BLaER1 treated with 17β-estradiol and CSF1 and Interleukin-3, amounts not matched to agents 10 nM and 100 nM (cell line): ENCODE results near the gene WHRN.
A peak's percentile ranks its signal among the peaks of the same experiment; 100 is the strongest.

Experiments
- H3K27ac ChIP-seq, 11 experiments: shearing (Covaris generic); formaldehyde crosslinking; 2 replicates each; pipeline ENCODE4 v1.8.1; 2022
- H3K27me3 ChIP-seq, 11 experiments: shearing (Covaris generic); formaldehyde crosslinking; 2 replicates each; pipeline ENCODE4 v1.8.1; 2022
- H3K36me3 ChIP-seq, 11 experiments: shearing (Covaris generic); formaldehyde crosslinking; 2 replicates each; pipeline ENCODE4 v1.8.1; 2022
- H3K4me1 ChIP-seq, 10 experiments: shearing (Covaris generic); formaldehyde crosslinking; 2 replicates each; pipeline ENCODE4 v1.8.1; 2022
- H3K4me2 ChIP-seq, 11 experiments: shearing (Covaris generic); formaldehyde crosslinking; 2 replicates each; pipeline ENCODE4 v1.8.1; 2022
- H3K4me3 ChIP-seq, 10 experiments: shearing (Covaris generic); formaldehyde crosslinking; 2 replicates each; pipeline ENCODE4 v1.8.1; 2022
- H3K9ac ChIP-seq, 11 experiments: shearing (Covaris generic); formaldehyde crosslinking; 2 replicates each; pipeline ENCODE4 v1.8.1; 2022
- H3K9me3 ChIP-seq, 11 experiments: shearing (Covaris generic); formaldehyde crosslinking; replicated peaks in 1 of 11; 2 replicates each; pipeline ENCODE4 v1.8.1; 2022
- H4K20me1 ChIP-seq, 11 experiments: shearing (Covaris generic); formaldehyde crosslinking; 2 replicates each; pipeline ENCODE4 v1.8.1; 2022
- Cebpa-rat ChIP-seq, 11 experiments: shearing (Covaris generic); IDR thresholded peaks; 2 replicates each; pipeline ENCODE4 v1.8.1; 2022

Gene WHRN

GRCh38 chr9:114410910-114411309, 94.4 kb downstream of the WHRN start:
- Histone ChIP-seq H3K27ac (no peak overlapping the region), H3K4me1 (peaks cover 19 to 60% (median 34%) of the 10 kb centered on the region in 10 experiments), H3K4me3 (no peak overlapping the region)

GRCh38 chr9:114409842-114410241, 95.4 kb downstream of the WHRN start:
- H3K36me3 ChIP-seq, result no peaks in the 10 kb centered on the region
- H4K20me1 ChIP-seq, result no peaks in the 10 kb centered on the region
- no peak for TF ChIP-seq Cebpa-rat (IDR thresholded peaks at IDR 0.05)
- peak overlapping the region in 1 of 11 experiments; percentile 36; a peak in 1 of 22 replicates for H3K27ac ChIP-seq
- H3K4me2 ChIP-seq, result peak overlapping the region in 7 of 11 experiments; percentile 0 to 55 (median 47); a peak in 12 of 22 replicates
- peaks cover 19 to 49% (median 39%) of the 10 kb centered on the region in 10 experiments for H3K4me1 ChIP-seq
- no peaks in the 10 kb centered on the region for H3K27me3 ChIP-seq
- no peaks in the 10 kb centered on the region for H3K9me3 ChIP-seq
- H3K4me3 ChIP-seq, result no peak overlapping the region
- no peak overlapping the region for H3K9ac ChIP-seq

More at GRCh38 chr9:114410910-114411309, 94.4 kb downstream of the WHRN start:
- Histone ChIP-seq H3K4me2 (no peak overlapping the region), H3K9ac (no peak overlapping the region), H3K27me3 (no peaks in the 10 kb centered on the region), H3K36me3 (no peaks in the 10 kb centered on the region), H4K20me1 (no peaks in the 10 kb centered on the region), H3K9me3 (peaks cover 0 to 7% (median 0%) of the 10 kb centered on the region in 11 experiments; a peak in 7 of 22 replicates)
- TF ChIP-seq Cebpa-rat (IDR thresholded peaks at IDR 0.05), result no peak

DNA sequence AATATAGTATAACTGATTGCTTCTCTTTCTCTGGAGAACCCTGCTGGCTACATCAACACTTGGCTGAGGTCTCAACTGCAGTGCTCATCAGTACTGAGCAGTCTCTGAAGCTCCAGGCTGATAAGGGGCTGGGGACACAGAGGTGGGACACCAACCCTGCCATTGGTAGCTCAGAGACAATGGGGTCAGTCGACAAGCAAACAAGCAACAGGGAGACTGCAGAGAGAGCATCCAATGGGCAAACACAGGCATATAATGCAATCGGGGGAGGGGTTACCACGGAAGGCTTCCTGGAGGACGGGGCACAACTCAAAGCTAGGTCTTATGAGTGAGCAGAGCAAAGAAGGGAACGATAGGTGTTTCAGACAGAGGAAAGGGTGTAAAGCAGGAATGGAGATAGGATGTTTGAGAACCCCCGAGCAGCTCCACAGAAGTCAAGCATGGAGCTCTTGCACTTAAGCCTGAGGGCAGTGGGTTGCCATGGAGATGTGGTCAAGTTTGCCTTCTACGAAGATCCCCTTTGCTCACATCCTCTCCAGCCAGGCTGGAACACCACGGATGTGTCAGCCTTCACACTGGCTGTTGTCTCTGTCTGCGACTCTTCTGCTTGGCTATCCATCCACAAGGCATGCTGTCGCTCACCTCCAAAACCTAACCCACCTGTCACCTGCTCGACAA, 96.0 kb downstream of the WHRN start:
- Histone ChIP-seq H3K4me2 (peak overlapping the region in 7 of 11 experiments; percentile 0 to 55 (median 47); a peak in 12 of 22 replicates), H3K27me3 (no peaks in the 10 kb centered on the region), H3K9ac (no peak overlapping the region), H3K4me3 (no peak overlapping the region), H3K9me3 (no peaks in the 10 kb centered on the region), H3K4me1 (peaks cover 16 to 48% (median 35%) of the 10 kb centered on the region in 10 experiments), H3K36me3 (no peaks in the 10 kb centered on the region), H3K27ac (peak overlapping the region in 1 of 11 experiments; percentile 36; a peak in 1 of 22 replicates), H4K20me1 (no peaks in the 10 kb centered on the region)
- no peak for TF ChIP-seq Cebpa-rat (IDR thresholded peaks at IDR 0.05)

DNA sequence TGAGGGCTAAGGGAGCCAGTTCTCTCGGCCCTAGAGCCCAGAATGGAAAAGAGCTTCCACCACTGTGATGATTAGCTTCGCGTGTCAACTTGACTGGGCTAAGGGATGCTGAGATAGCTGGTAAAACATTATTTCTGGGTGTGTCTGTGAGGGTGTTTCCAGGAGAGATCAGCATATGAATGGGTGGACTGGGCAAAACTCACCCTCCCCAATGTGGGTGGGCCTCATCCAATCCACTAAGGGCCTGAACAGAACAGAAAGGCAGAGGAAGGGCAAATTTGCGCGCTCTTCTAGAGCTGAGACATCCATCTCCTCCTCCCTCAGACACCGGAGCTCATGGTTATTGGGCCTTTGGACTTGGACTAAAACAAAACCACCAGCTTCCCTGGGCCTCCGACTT, 96.6 kb downstream of the WHRN start:
- Histone ChIP-seq H3K4me2 (peak overlapping the region in 4 of 11 experiments; percentile 37 to 55 (median 53); a peak in 6 of 22 replicates), H3K36me3 (no peaks in the 10 kb centered on the region), H3K27ac (no peak overlapping the region; a peak in 1 of 22 replicates), H3K9me3 (no peaks in the 10 kb centered on the region), H3K4me3 (no peak overlapping the region), H4K20me1 (no peaks in the 10 kb centered on the region), H3K9ac (no peak overlapping the region), H3K4me1 (peaks cover 10 to 48% (median 31%) of the 10 kb centered on the region in 10 experiments), H3K27me3 (no peaks in the 10 kb centered on the region)
- no peak for TF ChIP-seq Cebpa-rat (IDR thresholded peaks at IDR 0.05)

- H3K4me1 ChIP-seq, result peaks cover 7 to 41% (median 24%) of the 10 kb centered on the region in 10 experiments; a peak in 18 of 20 replicates
- TF ChIP-seq Cebpa-rat (IDR thresholded peaks at IDR 0.05), result no peak
- H3K27ac ChIP-seq, result no peak overlapping the region
- H3K36me3 ChIP-seq, result no peaks in the 10 kb centered on the region
- H3K9me3 ChIP-seq, result no peaks in the 10 kb centered on the region
- H4K20me1 ChIP-seq, result no peaks in the 10 kb centered on the region
- H3K27me3 ChIP-seq, result no peaks in the 10 kb centered on the region
- H3K9ac ChIP-seq, result no peak overlapping the region
- H3K4me3 ChIP-seq, result no peak overlapping the region
- H3K4me2 ChIP-seq, result no peak overlapping the region
These were observed 97.4 kb downstream of the WHRN start for GRCh38 chr9:114407889-114408288.

- Histone ChIP-seq H3K9ac (peak overlapping the region in 2 of 11 experiments; percentile 2 to 37; a peak in 1 of 22 replicates), H3K4me1 (peaks cover 7 to 36% (median 25%) of the 10 kb centered on the region in 10 experiments; a peak in 18 of 20 replicates), H3K4me2 (peak overlapping the region in 7 of 11 experiments; percentile 2 to 35 (median 18); a peak in 7 of 22 replicates), H3K4me3 (no peak overlapping the region), H3K36me3 (no peaks in the 10 kb centered on the region), H3K27me3 (no peaks in the 10 kb centered on the region), H3K27ac (peak overlapping the region in 3 of 11 experiments; percentile 15 to 23 (median 23); a peak in 2 of 22 replicates), H4K20me1 (no peaks in the 10 kb centered on the region), H3K9me3 (no peaks in the 10 kb centered on the region)
- TF ChIP-seq Cebpa-rat (IDR thresholded peaks at IDR 0.05), result no peak
These were observed 98.8 kb downstream of the WHRN start for GRCh38 chr9:114406441-114406840.

- H3K4me3 ChIP-seq, result no peak overlapping the region
- peaks cover 7 to 36% (median 27%) of the 10 kb centered on the region in 10 experiments; a peak in 18 of 20 replicates for H3K4me1 ChIP-seq
- H3K36me3 ChIP-seq, result no peaks in the 10 kb centered on the region
- TF ChIP-seq Cebpa-rat (IDR thresholded peaks at IDR 0.05), result no peak
- peak overlapping the region in 4 of 11 experiments; percentile 0 to 23 (median 15); a peak in 3 of 22 replicates for H3K27ac ChIP-seq
- H3K9me3 ChIP-seq, result no peaks in the 10 kb centered on the region
- H4K20me1 ChIP-seq, result no peaks in the 10 kb centered on the region
- H3K9ac ChIP-seq, result peak overlapping the region in 2 of 11 experiments; percentile 16 to 43; a peak in 2 of 22 replicates
- no peaks in the 10 kb centered on the region for H3K27me3 ChIP-seq
- peak overlapping the region in 1 of 11 experiments; percentile 27; a peak in 2 of 22 replicates for H3K4me2 ChIP-seq
These were observed 99.8 kb downstream of the WHRN start for GRCh38 chr9:114405294-114406034.

DNA sequence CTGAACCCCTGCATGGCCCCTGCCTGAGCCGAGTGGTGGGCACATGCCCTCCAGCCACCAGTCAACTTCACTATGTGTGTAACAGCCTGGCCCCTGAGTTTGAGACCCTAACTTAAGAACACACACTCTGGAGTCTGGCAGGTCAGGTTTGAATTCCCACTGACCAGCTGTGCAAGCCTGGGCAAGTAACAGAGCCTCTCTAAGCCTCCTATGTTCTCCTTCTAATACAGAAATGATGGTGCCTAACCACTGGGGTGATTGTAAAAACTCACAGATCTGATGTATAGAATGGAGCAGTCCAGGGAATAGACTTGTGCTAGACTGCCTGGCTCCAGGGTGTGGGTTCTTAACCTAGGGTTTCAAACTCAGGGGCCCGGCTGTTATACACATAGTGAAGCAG, 100.7 kb downstream of the WHRN start:
- Histone ChIP-seq H3K4me2 (no peak overlapping the region), H3K9me3 (no peaks in the 10 kb centered on the region), H3K27me3 (no peaks in the 10 kb centered on the region), H3K27ac (peak overlapping the region in 1 of 11 experiments; percentile 43; a peak in 1 of 22 replicates), H3K36me3 (no peaks in the 10 kb centered on the region), H4K20me1 (no peaks in the 10 kb centered on the region), H3K4me3 (no peak overlapping the region), H3K9ac (no peak overlapping the region), H3K4me1 (peaks cover 7 to 36% (median 25%) of the 10 kb centered on the region in 10 experiments; a peak in 18 of 20 replicates)
- no peak for TF ChIP-seq Cebpa-rat (IDR thresholded peaks at IDR 0.05)
